NK-92 (cell line): ENCODE measurements around the gene ZNF276.
"Not testable (repeated sequence)": the region's sequence is repeated elsewhere in the genome, so short reads cannot be mapped to it uniquely, and the experiment has no call there.

ENCODE experiments used
- DNase-seq: peaks from one replicate; lab custom pipeline; 2025; ENCODE audit not compliant: unreplicated experiment; lab: John Stamatoyannopoulos, UW

The ZNF276 gene, protein sequence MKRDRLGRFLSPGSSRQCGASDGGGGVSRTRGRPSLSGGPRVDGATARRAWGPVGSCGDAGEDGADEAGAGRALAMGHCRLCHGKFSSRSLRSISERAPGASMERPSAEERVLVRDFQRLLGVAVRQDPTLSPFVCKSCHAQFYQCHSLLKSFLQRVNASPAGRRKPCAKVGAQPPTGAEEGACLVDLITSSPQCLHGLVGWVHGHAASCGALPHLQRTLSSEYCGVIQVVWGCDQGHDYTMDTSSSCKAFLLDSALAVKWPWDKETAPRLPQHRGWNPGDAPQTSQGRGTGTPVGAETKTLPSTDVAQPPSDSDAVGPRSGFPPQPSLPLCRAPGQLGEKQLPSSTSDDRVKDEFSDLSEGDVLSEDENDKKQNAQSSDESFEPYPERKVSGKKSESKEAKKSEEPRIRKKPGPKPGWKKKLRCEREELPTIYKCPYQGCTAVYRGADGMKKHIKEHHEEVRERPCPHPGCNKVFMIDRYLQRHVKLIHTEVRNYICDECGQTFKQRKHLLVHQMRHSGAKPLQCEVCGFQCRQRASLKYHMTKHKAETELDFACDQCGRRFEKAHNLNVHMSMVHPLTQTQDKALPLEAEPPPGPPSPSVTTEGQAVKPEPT

DNA sequence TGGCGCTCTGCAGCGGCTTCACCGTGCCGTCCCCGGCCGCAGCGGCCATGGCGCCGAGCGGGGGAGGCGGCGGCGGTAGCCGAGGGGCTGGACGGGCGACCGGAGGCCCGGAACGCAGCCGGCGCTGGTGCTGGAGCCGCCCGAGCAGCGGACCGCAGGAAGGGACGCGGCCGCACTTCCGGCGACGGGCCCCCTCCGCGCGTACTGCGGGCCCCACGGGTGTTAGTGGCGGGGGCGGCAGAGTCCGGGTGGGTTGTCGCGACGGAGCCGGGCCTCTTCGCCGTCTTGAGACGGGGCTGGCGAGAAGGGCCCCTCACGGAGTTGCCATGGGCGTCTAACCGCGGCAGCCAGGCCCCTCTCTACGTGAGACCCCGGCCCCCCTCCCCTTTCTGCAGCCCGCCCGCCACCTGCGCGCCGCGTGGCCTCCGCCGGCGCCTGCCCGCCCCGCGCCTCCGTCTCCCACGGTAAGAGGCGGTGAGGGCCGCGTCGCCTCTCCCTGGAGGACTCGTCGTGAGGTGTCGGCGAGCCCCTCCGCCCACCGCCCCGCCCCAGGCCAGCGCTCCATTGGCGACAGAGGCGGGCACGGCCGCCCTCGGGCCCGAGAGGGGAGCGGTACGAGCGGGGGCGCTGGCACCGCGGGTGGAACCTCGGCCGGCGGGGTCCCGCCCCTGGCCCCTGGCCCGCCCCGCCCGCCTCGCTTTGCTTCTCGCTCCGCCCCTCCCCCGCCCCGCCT lies at the start of gene ZNF276, which contains the start of gene VPS9D1:
Gene ZNF276, plus strand, starts transcription at position 725 of the 733 bp plus-strand sequence. CDS start 104 bp downstream, outside the sequence.
Gene VPS9D1, minus strand, starts transcription at position 86 of the 733 bp plus-strand sequence. Its CDS starts 37 bp downstream, at position 49.
- DNase-seq: no peak

DNA sequence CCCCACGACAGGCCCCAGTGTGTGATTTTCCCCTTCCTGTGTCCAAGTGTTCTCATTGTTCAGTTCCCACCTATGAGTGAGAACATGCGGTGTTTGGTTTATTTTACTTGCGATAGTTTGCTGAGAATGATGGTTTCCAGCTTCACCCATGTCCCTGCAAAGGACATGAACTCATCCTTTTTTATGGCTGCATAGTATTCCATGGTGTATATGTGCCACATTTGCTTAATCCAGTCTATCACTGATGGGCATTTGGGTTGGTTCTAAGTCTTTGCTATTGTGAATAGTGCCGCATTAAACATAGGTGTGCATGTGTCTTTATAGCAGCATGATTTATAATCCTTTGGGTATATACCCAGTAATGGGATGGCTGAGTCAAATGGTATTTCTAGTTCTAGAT lies 49.8 kb upstream of the ZNF276 start:
- not testable (repeated sequence) for DNase-seq

DNA sequence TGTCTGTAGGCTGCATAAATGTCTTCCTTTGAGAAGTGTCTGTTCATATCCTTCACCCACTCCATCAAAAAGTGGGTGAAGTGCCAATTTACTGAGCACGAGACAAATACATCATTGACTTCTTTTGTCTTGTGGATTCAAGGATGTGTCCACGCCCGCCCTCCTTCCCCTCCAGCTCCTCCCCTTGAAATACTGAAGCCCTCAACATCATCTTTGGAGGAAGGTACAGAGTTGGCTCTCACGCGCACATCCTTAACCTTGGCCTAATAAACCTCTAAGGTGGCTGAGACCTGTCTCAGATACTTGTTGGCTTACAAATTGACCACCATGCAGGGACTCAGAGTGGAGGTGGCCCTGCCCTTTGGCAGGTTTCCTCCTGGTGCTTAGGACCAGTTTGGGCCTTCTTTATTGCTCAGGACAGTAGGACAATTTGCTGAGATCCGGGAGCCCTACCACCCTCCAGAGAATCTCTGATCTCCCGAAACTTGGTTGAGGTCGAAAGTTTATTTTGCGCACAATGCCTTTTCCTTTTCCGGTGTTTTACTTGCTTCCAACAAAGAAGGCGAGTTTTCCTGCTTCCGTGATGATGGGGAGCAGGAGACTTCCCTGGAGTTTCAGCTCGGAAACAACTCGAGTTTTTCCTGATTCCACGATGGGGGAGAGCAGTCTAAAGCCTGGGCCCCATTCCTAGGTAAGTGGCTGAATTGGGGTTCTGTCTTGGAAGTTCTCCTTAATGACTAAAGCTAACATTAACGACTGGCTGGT lies 49.0 kb upstream of the ZNF276 start:
- DNase-seq: no peak

DNA sequence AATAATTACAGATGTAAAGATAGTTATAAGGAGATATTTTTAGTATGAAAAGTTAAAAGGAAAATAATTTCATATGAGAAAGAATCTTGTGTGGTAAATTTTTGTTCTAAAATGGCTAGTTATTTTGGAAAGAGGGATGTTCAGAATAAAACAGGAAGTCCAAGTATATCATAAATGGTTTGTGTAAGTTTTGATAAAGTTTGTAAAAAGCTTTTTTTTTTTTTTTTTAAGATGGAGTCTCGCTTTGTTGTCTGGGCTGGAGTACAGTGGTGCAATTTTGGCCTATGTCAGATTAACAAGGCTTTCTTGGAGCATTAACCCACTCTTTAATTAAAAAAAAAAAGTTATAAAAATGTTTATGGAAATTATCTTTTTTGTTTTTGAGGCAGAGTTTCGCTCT lies 43.1 kb upstream of the ZNF276 start:
- no peak for DNase-seq

DNA sequence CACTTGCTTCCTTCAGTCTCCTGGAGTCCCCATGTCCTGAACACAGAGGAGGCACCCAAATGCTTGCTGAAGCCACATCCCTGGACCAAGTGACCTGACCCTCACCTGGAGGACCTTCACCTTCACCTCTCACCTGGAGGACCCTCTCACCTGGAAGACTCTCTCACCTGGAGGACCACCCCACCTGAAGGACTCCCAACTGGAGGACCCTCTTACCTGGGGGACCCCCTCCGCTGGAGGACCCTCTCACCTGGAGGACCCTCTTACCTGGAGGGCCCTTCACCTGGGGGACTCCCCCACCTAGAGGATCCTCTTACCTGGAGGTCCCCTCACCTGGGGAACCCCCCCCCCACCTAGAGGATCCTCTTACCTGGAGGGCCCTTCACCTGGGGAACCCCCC lies 35.4 kb upstream of the ZNF276 start:
- no peak for DNase-seq

DNA sequence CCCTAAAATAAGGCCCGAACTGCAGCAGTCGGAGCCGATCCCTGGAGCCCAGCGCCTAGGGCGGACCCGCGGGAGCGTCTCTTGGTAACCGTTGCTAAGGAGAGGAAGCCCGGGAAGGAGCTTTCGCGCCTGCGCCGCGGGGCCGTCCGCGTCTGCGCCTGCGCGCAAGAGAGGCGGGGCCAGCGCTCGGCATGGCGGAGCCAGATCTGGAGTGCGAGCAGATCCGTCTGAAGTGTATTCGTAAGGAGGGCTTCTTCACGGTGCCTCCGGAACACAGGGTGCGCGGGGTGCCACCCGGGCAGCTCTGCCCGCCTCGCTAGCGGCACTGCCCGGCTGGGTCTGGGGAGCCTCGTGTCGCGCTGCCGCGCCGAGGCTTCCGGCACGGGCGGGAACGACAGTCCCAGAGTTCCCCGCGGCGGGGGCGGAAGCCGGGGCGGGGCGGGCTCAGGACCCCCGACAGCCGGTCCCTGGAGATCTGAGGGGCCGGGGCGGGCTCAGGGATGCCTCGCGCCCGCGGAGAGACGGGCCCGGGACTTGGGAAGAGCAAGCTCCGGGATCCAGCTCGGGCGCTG lies 34.7 kb upstream of the ZNF276 start, which contains the start of gene CDK10:
Gene CDK10, plus strand, starts transcription at position 170 of the 572 bp plus-strand sequence. Its CDS starts 22 bp downstream, at position 192.
- no peak for DNase-seq

DNA sequence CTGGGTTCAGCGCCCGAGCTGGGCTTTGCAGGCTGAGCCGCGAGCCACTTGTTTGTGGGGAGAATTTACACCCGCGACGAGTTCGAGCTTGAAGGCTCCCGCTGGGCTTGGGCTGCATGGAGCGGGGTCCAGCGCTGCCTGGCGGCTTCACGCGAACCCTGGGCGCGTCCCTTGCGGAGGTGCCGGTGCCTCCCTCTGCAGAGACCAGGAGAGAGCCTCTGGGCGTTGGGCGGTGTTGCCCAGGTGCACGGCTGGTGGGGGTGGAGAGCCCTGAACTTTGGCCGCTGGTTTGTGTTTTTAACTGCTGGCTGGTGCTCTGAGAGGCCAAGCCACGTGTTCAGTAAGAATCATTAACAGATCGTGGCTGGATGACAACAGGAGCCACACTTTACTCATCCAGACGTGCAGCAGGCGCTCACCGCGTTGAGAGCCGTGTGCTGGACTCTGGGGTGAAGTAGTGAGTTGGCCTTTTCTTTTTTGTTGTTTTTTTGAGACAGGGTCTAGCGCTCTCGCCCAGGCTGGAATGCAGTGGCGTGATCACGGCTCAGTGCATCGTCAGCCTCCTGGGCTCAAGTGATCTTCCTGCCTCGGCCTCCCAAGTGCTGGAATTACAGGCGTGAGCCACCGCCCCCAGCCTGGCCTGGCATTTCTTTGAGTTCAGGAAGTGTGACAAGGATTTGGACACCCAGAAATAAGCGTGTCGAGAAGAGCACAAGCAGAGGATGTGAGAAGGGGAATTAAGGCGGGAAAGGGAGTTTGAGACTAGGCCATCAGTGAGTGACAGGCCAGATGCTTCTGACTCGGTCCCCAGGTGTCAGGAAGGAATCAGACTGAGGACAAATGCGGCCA lies 34.0 kb upstream of the ZNF276 start:
- no peak for DNase-seq

DNA sequence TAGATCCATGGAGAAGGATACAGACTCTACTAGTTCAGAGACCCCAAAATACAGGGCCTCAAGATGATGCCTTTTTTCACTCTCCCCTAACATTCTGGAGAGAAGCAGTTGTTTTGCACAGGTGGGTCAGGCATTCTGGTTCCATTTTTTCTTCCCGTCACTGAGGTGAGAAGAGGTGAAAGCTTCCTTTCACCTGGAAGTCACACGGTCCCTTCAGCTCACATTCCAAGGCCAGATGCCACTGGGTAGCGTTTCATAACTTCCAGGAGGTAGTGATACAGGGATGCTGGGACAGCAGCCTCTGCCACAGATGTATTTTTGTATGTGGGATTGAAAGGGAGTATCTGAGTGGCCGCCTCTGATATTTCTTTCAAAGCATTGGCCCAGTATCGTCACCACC lies 32.9 kb upstream of the ZNF276 start:
- no peak for DNase-seq

DNA sequence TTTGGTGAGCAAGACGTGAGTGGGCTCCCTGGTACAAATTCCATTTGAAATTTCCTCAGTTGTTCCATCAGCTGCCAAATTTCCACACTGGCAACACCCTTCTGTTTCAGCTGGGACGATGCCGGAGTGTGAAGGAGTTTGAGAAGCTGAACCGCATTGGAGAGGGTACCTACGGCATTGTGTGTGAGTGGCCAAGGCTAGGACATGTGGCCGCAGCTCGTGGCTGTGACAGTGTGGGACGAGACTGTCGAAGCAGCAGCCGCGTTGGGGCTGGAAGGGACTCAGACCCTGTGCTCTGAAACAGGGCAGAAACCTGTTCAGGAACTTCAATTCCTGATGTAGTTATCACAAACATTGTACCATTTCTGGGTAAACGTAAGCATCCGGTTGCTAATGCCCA lies 32.2 kb upstream of the ZNF276 start:
- no peak for DNase-seq

DNA sequence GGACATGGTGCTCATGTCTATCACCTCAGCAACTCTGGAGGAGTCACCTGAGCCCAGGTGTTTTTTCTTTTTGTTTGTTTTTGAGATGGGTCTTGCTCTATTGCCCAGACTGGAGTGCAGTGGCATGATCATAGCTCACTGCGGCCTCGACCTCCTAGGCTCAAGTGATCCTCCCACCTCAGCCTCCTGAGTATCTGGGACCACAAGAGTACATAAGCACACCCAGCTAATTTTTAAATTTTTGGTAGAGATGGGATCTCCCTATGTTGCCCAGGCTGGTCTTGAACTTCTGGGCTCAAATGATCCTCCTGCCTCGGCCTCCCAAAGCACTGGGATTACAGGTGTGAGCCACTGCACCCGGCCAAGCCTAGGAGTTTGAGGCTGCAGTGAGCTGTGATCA lies 31.7 kb upstream of the ZNF276 start:
- not testable (repeated sequence) for DNase-seq

DNA sequence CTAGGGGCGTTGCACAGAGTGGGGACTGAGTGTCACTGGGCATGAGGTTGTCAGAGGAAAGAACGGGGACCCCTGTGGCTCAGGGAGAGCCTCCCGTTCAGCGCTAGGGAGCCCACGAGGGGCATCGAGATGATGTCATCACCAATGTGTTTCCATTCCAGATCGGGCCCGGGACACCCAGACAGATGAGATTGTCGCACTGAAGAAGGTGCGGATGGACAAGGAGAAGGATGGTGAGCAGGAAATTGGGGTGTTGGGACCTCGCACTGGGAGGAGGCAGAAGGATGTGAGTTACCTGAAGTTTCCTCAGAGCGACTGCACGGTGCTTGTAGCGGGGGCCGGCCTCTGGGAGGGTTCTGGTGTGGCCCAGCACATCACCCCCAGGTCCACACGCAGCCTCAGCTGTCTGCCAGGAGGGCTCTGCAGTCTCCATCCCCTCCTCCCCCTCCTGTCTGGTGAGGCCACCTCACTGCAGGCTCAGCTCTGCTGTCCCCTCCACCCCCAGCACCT lies 30.9 kb upstream of the ZNF276 start:
- DNase-seq: no peak

DNA sequence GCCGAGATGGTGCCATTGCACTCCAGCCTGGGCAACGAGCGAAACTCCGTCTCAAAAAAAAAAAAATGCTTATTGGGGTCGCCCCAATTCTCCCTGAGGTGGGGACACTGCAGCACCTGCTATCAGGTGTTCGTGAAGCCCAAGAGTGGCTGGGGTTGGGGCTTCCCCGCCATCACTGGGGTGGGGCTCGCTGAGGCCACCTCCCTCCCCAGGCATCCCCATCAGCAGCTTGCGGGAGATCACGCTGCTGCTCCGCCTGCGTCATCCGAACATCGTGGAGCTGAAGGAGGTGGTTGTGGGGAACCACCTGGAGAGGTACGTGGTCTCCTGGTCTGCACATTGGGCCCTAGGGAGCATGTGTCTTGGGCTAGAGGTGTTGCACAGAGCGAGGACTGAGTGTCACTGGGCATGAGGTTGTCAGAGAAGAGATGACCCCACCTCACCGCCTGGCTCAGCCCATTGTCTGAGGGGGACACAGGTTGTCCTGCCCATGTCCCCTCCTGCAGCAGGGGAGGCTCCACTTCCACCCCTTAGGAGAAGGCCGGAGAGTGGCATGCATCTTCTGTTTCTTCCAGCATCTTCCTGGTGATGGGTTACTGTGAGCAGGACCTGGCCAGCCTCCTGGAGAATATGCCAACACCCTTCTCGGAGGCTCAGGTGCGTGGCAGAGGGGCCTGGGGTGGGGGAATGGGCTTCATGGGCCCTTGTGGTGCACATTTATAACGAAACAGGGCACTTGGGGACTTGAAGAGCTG lies 29.9 kb upstream of the ZNF276 start:
- DNase-seq: no peak

DNA sequence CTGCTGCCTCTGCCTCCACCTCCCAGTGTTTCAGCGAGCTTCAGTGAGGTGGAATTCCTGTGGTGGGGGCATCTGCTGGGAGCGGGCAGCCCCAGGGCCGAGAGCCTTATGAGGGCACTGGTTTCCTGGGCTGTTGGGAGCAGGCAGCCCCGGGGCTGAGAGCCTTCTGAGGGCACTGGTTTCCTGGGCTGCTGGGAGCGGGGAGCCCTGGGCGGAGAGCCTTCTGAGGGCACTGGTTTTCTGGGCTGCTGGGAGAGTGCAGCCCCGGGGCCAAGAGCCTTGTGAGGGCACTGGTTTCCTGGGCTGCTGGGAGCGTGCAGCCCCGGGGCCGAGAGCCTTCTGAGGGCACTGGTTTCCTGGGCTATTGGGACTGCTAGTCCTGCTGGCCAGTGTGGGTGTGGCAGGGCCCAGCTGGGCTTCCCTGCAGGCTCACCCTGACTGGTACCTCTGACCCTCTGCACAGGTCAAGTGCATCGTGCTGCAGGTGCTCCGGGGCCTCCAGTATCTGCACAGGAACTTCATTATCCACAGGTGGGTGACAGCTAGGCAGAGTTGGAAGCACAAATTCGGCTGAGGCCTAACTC lies 29.3 kb upstream of the ZNF276 start:
- no peak for DNase-seq

DNA sequence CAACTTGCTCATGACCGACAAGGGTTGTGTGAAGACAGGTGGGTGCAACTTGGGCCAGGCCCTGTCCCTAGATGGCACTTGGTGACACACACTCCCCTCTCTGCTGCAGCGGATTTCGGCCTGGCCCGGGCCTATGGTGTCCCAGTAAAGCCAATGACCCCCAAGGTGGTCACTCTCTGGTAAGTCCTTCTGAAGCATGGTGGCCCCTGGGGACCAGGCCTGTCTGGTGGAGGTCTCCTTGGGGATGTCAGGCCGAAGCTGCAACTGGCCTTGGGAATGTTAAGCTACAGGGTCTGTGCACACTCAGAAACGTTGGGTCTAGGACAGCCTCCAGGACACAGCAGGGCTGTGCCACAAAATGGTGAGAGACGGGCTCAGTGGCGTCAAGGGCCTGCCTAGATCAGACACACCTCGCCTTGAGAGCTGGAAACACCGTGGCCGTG lies 28.0 kb upstream of the ZNF276 start:
- no peak for DNase-seq

DNA sequence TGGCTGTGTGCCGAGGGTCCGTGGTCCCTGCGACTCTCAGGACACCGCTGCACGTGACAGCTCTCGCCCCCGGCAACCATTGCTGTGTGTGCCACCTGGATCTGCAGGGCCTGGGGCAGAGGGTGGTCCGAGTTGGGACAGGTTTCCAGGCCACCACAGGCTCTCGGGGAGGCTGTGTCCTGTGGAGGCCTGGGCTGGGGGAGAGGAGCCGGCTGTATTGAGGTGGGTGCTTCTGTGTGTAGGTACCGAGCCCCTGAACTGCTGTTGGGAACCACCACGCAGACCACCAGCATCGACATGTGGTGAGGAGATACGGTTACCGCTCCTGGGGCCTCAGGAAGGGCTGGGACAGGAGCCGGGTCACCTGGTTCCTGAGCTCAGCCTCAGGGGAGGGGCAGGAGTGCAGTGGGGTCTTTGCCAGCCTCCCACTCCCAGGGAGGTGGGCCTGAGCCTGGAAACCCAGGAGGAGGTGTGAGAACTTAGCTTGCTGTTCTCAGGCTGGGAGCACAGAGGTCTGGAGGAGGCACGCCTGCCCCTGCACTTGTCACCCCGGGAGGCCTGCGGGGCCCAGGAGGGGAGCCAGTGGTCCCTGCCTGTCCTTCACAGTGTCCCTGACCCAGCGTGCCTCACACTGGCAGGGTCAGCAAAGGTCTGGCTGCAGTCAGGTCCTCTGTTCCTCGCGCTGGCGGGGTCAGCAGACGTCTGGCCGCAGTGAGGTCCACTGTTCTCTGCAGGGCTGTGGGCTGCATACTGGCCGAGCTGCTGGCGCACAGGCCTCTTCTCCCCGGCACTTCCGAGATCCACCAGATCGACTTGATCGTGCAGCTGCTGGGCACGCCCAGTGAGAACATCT lies 27.2 kb upstream of the ZNF276 start:
- DNase-seq: no peak

DNA sequence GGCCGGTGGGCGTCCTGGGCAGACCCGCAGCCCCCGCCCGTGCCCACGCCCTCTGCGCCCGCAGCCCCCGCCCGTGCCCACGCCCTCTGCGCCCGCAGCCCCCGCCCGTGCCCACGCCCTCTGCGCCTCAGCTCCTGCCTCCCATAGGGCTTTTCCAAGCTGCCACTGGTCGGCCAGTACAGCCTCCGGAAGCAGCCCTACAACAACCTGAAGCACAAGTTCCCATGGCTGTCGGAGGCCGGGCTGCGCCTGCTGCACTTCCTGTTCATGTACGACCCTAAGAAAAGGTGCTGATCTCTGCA lies 26.6 kb upstream of the ZNF276 start:
- not testable (repeated sequence) for DNase-seq

DNA sequence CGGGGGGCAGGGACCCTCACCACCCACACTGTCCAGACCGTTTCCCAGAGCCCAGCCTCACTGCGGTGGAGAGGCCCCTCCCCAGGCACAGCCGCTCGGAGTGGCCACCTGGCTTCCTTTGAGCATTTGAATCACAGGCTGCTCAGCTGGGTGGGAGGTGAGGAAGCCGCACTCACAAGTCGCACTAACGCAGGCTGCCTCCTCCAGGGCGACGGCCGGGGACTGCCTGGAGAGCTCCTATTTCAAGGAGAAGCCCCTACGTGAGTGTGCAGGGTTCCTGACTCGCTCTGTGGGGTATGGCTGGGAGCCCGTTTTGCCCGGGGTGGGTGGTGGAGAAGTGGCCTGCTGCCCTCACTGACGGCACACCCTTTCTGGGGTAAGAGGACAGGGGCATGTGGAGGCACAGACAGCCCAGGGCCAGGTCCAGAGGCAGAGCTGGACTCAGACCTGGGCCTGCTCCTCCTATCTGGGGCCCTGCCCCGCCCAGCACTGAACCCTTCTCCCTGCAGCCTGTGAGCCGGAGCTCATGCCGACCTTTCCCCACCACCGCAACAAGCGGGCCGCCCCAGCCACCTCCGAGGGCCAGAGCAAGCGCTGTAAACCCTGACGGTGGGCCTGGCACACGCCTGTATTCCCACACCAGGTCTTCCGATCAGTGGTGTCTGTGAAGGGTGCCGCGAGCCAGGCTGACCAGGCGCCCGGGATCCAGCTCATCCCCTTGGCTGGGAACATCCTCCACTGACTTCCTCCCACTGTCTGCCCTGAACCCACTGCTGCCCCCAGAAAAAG lies 26.1 kb upstream of the ZNF276 start:
- DNase-seq: no peak
